B cell (primary cell): ENCODE measurements around the gene PHACTR2. TPM values are rescaled to one million over a fixed set of nuclear protein-coding genes. Genes with fewer than 3 reads are reported as not detected.

Experiments
- ATAC-seq: fragments of 200-7000 bp; cut with Tn5 transposase; one replicate; pipeline ENCODE4 v1.10.0; 2021; ENCODE audit warnings: low read depth, mild to moderate bottlenecking, moderate number of reproducible peaks, moderate library complexity
- CTCF ChIA-PET: fragments of 350-600 bp; sonication (Branson Sonifier 250); formaldehyde crosslinking; loops from one replicate; lab custom pipeline; 2021; ENCODE audit warnings: antibody characterized with exemption, inconsistent platforms; lab: Charles Lee
- POLR2A ChIA-PET: fragments of 350-600 bp; sonication (Branson Sonifier 250); formaldehyde crosslinking; loops from one replicate; lab custom pipeline; 2021; ENCODE audit warnings: antibody characterized with exemption; lab: Charles Lee
- DNase-seq: peaks from one replicate; pipeline ENCODE4 v3.0.0; 2013
- H2AFZ ChIP-seq: 2 replicates; pipeline ENCODE4 v1.6.1; 2012; ENCODE audit warnings: mild to moderate bottlenecking, low read depth, low read length; ENCODE audit not compliant: insufficient read depth, poor library complexity, severe bottlenecking
- H3K27ac ChIP-seq, 2 donors: 1 replicate in 1 of 2; 2 replicates in 1 of 2; pipeline ENCODE4 v1.5.1; 2012 to 2013; ENCODE audit warnings: low read length in 2 of 2, mild to moderate bottlenecking in 2 of 2, moderate library complexity in 1 of 2
- H3K27me3 ChIP-seq, 4 experiments: fragments of 200-600 bp in 1 of 4; sonication (generic) in 1 of 4; replicated peaks in 1 of 4; 1 replicate in 2 of 4; 2 replicates in 2 of 4; pipeline versions ENCODE4 v1.6.1 to v1.7.0; 2013 to 2016; ENCODE audit warnings: low read length in 3 of 4, mild to moderate bottlenecking in 2 of 4, mixed read lengths in 1 of 4, moderate library complexity in 1 of 4; ENCODE audit not compliant: insufficient read depth in 4 of 4, control insufficient read depth in 3 of 4; ENCODE audit errors: control extremely low read depth in 1 of 4
- H3K36me3 ChIP-seq, 2 experiments: replicated peaks in 1 of 2; 1 replicate in 1 of 2; 2 replicates in 1 of 2; pipeline versions ENCODE4 v1.6.1 to v1.7.1; 2013; ENCODE audit warnings: low read length in 1 of 2; ENCODE audit not compliant: insufficient read depth in 2 of 2, control insufficient read depth in 1 of 2; ENCODE audit errors: control extremely low read depth in 1 of 2, extremely low read depth in 1 of 2
- H3K4me1 ChIP-seq, 2 donors: fragments of 200-600 bp in 1 of 2; sonication (generic) in 1 of 2; 1 replicate in 1 of 2; 2 replicates in 1 of 2; pipeline versions ENCODE4 v1.5.1 to v1.6.1; 2013 to 2017; ENCODE audit warnings: low read length in 2 of 2; ENCODE audit not compliant: control insufficient read depth in 2 of 2, insufficient read depth in 2 of 2
- H3K4me2 ChIP-seq: replicated peaks from 2 replicates; pipeline ENCODE3; 2012; ENCODE audit warnings: mild to moderate bottlenecking, low read depth, low read length; ENCODE audit not compliant: poor library complexity, severe bottlenecking
- H3K4me3 ChIP-seq, 5 experiments: fragments of 200-600 bp in 1 of 5; sonication (generic) in 1 of 5; 1 replicate in 3 of 5; 2 replicates in 2 of 5; pipeline versions ENCODE4 v1.5.1 to v1.7.0; 2011 to 2016; ENCODE audit warnings: low read length in 4 of 5, mild to moderate bottlenecking in 4 of 5, low read depth in 2 of 5, control low read depth in 1 of 5, moderate library complexity in 1 of 5; ENCODE audit not compliant: insufficient read depth in 1 of 5; ENCODE audit errors: control extremely low read depth in 1 of 5, extremely low read depth in 1 of 5
- H3K79me2 ChIP-seq: fragments of 200-600 bp; sonication (generic); one replicate; pipeline ENCODE4 v1.6.0; 2016; ENCODE audit warnings: low read length; ENCODE audit not compliant: control insufficient read depth, insufficient read depth
- H3K9ac ChIP-seq: fragments of 200-600 bp; sonication (generic); 2 replicates; pipeline ENCODE4 v1.6.1; 2017; ENCODE audit warnings: mild to moderate bottlenecking, low read length, moderate library complexity
- H3K9me3 ChIP-seq, 3 donors: one replicate each; pipeline versions ENCODE4 v1.6.1 to v1.7.1; 2013; ENCODE audit warnings: low read length in 2 of 3; ENCODE audit not compliant: control insufficient read depth in 2 of 3, insufficient read depth in 1 of 3; ENCODE audit errors: control extremely low read depth in 1 of 3
- H4K20me1 ChIP-seq: 2 replicates; pipeline ENCODE4 v1.6.0; 2012; ENCODE audit warnings: mild to moderate bottlenecking, low read length; ENCODE audit not compliant: insufficient read depth, control insufficient read depth, poor library complexity, severe bottlenecking
- H3K27ac Mint-ChIP-seq: one replicate; pipeline ENCODE4 v1.8.0; 2021; ENCODE audit warnings: mixed read lengths
- H3K27me3 Mint-ChIP-seq: one replicate; pipeline ENCODE4 v1.8.0; 2021; ENCODE audit warnings: mixed read lengths
- H3K4me1 Mint-ChIP-seq: one replicate; pipeline ENCODE4 v1.8.0; 2021; ENCODE audit warnings: mixed read lengths
- H3K4me3 Mint-ChIP-seq: one replicate; pipeline ENCODE4 v1.8.0; 2021; ENCODE audit warnings: mixed read lengths
- H3K9me3 Mint-ChIP-seq: one replicate; pipeline ENCODE4 v1.8.0; 2022; ENCODE audit warnings: mixed read lengths; ENCODE audit not compliant: insufficient read depth
- EZH2 ChIP-seq: IDR thresholded peaks from 2 replicates; pipeline ENCODE4 v1.6.1; 2012; ENCODE audit warnings: borderline replicate concordance, low read depth, mild to moderate bottlenecking, moderate library complexity, low read length; ENCODE audit not compliant: insufficient read depth, poor library complexity, severe bottlenecking
- WGBS: methylation state at CpG from one replicate; pipeline ENCODE4 v1.1.5; 2013; ENCODE audit warnings: missing lambda C conversion rate; ENCODE audit not compliant: insufficient coverage; 5-methylcytosine and 5-hydroxymethylcytosine counted together
- intact Hi-C: fragments of 100-400 bp; cut with micrococcal nuclease; formaldehyde crosslinking; loops from one replicate; pipeline ENCODE4 v1.10.0; 2022
- polyA plus RNA-seq: library from polyadenylated mRNA; depleted of rRNA; stranded (reverse); fragments of >200 nt; gene quantifications from 2 replicates; pipeline ENCODE4 v1.2.3, GENCODE V29; 2012
- total RNA-seq, 2 donors: library from RNA; stranded (reverse); fragments of 120-200 nt in 1 of 2; gene quantifications; 1 replicate in 1 of 2; 2 replicates in 1 of 2; pipeline versions ENCODE4 v1.2.3 to v1.2.4, GENCODE V29; 2013 to 2022
- TF ChIP-seq, protein P1 (sequence below): fragments of 200-600 bp; IDR thresholded peaks from one replicate; pipeline ENCODE4 v1.8.0; 2022; ENCODE audit warnings: antibody characterized with exemption, mild to moderate bottlenecking

PHACTR2 gene
- total and polyA plus RNA-seq, 2 donors (not counting 1 experiment from before 2014, with no cell fraction given), result 1.1 to 10.6 TPM

DNA sequence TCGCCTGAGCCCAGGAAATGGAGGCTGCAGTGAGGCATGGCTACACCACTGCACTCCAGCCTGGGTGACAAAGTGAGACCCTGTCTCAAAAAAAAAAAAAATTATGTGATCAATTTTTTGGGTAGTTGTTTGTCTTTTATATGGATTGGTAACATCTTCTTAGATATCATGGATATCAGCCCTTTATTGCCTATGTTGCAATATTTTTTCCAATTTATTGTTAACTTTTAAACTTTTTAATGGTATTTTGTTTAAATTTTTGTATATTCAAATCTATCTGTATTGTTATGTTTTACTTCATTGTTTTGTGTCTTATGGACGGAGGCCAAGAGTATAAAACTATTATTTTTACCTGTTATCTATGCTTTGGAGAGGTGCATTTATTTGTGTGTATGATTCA is 133.0 kb downstream of the PHACTR2 start:
- no peak overlapping the region for H3K27ac ChIP-seq
- no peaks in the 10 kb centered on the region for H4K20me1 ChIP-seq
- ChIA-PET CTCF (no interaction called here), POLR2A (no interaction called here)
- H3K4me2 ChIP-seq, result no peak overlapping the region
- TF ChIP-seq, protein P1, sequence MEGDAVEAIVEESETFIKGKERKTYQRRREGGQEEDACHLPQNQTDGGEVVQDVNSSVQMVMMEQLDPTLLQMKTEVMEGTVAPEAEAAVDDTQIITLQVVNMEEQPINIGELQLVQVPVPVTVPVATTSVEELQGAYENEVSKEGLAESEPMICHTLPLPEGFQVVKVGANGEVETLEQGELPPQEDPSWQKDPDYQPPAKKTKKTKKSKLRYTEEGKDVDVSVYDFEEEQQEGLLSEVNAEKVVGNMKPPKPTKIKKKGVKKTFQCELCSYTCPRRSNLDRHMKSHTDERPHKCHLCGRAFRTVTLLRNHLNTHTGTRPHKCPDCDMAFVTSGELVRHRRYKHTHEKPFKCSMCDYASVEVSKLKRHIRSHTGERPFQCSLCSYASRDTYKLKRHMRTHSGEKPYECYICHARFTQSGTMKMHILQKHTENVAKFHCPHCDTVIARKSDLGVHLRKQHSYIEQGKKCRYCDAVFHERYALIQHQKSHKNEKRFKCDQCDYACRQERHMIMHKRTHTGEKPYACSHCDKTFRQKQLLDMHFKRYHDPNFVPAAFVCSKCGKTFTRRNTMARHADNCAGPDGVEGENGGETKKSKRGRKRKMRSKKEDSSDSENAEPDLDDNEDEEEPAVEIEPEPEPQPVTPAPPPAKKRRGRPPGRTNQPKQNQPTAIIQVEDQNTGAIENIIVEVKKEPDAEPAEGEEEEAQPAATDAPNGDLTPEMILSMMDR, result no peak
- TF ChIP-seq EZH2, result no peak
- ATAC-seq (no peak), DNase-seq (no peak)
- no peak overlapping the region for H3K27ac Mint-ChIP-seq
- H3K36me3 ChIP-seq, result no peaks in the 10 kb centered on the region
- 100% methylated on average over 1 of the region's 2 CpGs for WGBS
- H3K9ac ChIP-seq, result no peak overlapping the region
- H3K27me3 ChIP-seq, result no peaks in the 10 kb centered on the region
- intact Hi-C loops, result no loop called here
- H3K4me1 Mint-ChIP-seq, result no peaks in the 10 kb centered on the region
- H3K79me2 ChIP-seq, result no peaks in the 10 kb centered on the region
- no peak overlapping the region for H3K4me3 Mint-ChIP-seq
- no peak overlapping the region for H2AFZ ChIP-seq
- H3K9me3 Mint-ChIP-seq, result no peaks in the 10 kb centered on the region
- H3K4me3 ChIP-seq, result no peak overlapping the region
- no peaks in the 10 kb centered on the region for H3K27me3 Mint-ChIP-seq
- no peaks in the 10 kb centered on the region for H3K4me1 ChIP-seq
- H3K9me3 ChIP-seq, result no peaks in the 10 kb centered on the region

GRCh38 chr6:143811501-143812157 is 133.9 kb downstream of the PHACTR2 start:
- CTCF ChIA-PET, result no interaction called here
- DNase-seq, result no peak
- H3K27me3 Mint-ChIP-seq, result no peaks in the 10 kb centered on the region
- Histone ChIP-seq H3K4me1 (no peaks in the 10 kb centered on the region), H2AFZ (no peak overlapping the region), H3K9me3 (no peaks in the 10 kb centered on the region), H3K4me3 (no peak overlapping the region), H3K9ac (no peak overlapping the region), H3K4me2 (no peak overlapping the region), H4K20me1 (no peaks in the 10 kb centered on the region), H3K27me3 (no peaks in the 10 kb centered on the region), H3K27ac (no peak overlapping the region), H3K36me3 (no peaks in the 10 kb centered on the region), H3K79me2 (no peaks in the 10 kb centered on the region)
- ATAC-seq, result no peak
- H3K4me3 Mint-ChIP-seq, result no peak overlapping the region
- TF ChIP-seq, protein P1, result no peak
- TF ChIP-seq EZH2, result no peak
- WGBS, result no CpG with 5 or more reads among the region's 2 CpGs
- no peaks in the 10 kb centered on the region for H3K9me3 Mint-ChIP-seq
- H3K4me1 Mint-ChIP-seq, result no peaks in the 10 kb centered on the region
- intact Hi-C loops, result no loop called here
- no peak overlapping the region for H3K27ac Mint-ChIP-seq
- POLR2A ChIA-PET, result no interaction called here
